GM21367 (cell line): Measurements from ENCODE around the gene PFKFB1.

Experiments
- ATAC-seq: cut with Tn5 transposase; IDR thresholded peaks from one replicate; pipeline ENCODE4 v1.9.1; 2021; ENCODE audit not compliant: unreplicated experiment

The PFKFB1 gene

DNA sequence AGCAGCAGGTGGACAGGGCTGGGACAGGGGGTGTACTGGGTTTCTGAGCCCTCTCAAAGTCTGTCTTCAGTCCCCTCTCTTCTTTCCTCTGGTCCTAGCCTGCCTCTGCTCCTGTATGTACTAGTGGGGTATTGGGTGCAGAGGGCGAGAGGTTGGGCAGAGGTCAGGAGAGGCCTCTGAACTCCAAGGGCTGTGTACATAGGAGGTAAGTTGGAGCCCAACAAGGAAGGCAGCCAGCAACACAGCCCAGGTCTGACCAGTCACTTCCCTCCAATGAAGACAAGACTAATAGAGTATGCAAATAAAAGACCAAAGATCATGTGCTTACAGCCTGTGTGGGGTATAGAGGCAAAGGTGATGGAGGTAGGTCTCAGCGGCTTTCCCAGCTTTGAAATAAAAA, at the start of gene PFKFB1:
Gene PFKFB1 (minus strand): TSS at position 90 of the 400 bp plus-strand sequence. CDS start 181 bp downstream, outside the sequence.
- ATAC-seq = no peak

DNA sequence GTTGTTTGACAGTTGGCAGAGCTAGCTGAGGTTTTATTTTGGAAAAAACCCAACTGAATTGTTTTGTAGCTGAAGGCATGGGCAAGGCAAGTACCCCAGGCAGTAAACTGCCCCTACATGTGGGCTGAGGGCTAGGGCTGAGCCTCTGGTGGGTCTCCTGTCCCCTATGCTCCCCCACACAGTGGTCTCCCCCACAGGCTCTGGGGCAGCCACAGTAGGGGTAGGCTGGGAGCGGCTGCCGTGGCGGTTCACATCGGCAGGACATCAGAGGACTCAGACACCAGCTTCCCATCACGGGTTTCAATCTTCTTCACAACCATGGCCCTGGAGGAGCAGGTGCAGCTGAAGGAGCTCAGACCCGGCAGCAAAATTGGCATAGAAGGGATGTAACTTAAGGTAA, 47.5 kb upstream of the PFKFB1 start:
- no peak for ATAC-seq

DNA sequence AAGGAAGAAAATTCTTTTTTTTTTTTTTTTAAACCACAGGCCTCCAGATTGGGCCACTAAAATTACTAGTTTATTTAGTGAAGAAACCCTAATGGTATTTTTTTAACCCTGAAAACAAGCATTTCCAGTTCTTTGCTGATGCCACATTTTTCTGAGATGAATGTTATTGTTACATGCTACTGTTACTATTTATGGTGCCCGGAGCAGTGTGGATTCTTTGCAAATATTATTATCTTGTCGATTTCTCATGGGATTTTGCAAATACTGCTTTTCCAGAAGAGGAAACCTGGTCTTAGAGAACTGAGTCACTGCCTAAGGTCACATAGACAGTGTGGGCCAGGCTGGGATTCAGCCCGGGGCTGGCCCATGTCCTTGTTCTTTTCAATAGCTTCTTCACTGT, 45.5 kb upstream of the PFKFB1 start:
- ATAC-seq = no peak

DNA sequence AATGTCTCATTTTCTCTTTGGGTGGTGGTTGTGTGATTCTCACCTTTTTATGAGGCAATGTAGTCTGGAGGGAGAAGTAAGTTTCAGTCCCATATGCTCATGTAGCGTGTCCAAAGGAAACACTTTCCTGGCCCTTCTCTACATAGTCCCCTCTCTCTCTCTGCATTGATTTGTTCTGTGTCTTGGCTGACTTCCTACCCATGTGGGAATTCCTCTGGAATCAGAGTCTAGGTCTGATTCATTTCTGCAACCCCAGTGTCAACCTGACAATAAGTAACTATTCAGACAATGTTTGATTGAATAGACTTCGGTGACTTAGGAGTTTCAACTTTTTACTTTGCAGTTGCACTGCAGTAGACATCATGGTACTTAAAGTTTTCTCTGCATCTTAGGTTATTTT, 39.4 kb upstream of the PFKFB1 start:
- ATAC-seq = no peak

DNA sequence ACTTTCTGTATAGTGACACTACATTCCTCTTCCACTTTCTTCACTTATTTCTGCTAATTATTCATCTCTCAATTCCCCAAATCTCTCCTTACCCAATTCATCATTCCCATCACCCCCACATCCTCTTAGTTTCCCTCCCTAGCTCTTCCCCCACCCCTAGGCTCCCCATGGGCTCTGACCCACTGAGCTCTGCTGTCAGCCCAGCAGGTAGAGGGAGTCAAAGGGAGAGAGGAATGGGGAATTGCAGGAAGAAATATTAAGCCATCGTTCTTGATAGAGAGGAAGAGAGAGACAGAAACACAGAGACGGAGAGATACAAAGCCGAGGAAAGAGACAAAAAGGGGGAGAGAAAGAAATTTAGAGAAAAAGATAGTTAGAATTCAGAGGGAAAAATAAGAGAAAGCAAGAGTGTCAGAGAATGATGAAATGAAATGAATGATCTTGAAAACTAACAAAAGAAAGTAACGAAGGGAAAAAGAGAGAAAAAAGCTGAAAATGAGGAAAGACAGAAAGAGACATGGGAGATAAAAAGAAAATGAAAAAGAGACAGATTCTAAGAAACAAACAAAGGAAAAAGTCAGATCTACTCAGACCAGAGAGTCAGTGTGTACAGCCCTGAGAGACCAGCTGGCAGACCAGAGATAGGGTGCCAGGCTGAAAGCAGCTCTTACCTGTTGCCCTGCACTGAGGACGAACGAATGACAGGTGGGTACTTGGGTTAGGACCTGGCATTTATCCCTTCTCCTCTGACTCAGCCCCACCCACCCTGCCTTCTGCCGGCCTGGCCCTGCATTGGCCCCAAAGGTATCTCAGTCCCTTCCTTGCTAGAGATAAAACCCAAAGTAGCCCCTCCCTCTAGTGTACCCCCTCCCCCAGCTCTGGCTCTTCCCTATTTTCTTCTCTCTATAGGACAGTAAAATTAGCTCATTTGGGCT, 36.5 kb upstream of the PFKFB1 start, which contains the start of gene ALAS2:
Gene ALAS2 (minus strand): TSS at position 707 of the 935 bp plus-strand sequence. CDS start 4,977 bp downstream, outside the sequence.
- no peak for ATAC-seq

DNA sequence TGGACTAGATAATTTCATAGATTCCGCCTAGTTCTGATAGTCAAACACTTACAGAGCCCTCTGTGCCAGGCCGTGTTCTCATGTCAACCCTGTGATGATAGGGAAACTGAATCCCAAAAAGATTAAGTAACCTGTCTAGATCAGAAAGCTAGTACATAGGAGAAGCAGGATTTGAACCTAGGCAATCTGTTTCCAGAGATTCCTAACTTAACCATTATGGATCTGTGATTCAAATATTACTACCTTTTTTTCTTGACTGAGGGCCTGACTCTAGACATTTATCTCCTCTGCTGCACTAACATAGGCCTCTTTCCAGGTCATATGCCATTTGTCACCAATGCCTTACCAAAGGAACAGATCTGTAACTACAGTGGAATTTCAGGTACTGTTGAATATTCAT, 35.3 kb upstream of the PFKFB1 start:
- ATAC-seq = no peak

DNA sequence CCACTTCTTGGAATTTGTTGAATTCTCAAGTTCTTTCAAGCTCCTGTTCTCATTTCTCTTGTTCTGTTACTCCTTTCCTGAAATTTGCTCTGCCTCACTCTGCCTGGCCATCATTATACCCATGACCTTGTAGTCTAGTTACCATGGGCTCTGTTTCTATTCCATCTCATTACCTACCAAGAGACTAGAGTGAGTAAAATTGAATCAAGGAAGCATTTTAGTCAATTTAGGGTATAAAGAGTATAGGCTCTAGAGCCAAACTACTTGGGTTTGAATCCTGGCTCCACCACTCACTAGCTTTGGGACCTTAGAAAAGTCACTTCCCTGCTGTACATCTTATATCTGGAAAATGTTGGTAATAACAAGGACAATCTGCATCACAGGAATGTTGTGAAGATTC, 34.6 kb upstream of the PFKFB1 start:
- ATAC-seq = no peak

DNA sequence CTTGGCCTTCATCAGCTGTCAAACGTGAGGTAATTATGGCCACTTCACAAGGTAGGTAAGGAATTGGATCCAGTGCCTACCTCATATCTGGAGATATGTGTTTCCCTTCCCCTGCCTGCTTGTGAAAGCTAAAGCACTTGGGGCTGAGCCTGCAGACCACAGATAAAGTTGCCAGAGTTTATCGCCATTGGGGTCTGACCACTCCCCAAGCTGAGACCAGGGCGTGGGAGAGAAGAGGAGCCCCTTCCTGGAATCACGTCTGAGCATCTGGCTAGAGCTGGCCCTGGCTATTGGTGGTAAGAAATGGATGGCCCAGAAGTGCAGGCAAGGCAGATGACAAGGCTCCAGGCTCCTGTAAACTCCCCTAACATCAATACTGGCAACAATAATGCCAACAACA, 34.1 kb upstream of the PFKFB1 start:
- ATAC-seq = no peak

DNA sequence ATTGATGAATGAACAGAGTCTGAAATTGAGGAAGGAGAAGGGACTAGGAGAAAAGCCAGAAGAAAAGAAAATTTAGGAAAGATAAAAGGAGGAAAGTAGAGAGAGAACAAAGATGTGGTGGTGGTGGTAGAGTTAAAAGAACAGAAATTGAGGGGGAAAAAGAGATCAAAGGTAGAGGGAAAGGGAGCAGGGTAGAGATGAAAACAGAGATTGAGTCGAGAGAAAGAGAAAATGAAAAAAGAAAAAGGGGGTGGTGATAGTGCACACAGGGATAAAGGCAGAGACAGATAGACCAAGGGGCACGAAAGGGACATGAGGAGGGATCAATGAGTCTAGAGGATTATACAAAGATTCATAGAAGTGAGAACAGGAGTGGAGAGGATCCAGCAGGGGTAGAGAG, 32.9 kb upstream of the PFKFB1 start:
- no peak for ATAC-seq

DNA sequence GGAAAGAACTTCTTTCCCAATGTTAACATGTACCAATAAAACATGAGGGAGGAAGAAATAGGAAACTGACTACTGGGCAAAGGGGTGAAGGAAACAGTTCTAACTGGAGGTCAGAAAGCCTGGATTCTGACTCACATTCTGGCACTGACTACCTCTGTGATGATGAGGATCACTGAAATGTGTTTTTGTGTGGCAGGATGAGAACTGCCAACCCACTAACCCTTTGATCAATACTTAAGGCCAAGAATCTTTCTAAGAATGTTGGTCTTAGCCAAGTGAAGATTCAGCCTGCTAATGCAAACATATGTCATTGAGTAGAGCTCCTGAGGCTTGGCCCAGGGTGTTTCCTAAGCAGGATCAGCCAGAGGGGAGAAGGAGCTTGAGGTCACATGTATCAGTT, 32.2 kb upstream of the PFKFB1 start:
- ATAC-seq = no peak

DNA sequence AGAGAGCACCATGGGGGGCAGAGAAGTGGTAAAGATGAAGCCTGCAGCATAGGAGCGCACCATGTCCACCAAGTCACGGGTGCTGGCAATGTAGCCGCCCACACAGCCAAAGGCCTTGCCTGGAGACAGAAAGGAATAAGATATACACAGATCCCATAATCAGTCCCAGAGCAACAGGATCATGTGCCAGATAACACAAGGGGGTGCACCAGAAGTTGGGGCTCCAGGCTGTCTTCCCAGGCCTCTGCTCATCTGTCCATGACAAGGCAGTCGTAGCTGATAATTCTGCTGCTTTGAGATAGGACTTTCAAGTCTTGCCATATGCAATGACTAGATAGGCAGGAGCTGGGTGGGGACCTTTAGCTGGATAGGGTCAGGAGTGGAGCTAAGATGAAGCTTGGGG, 20.9 kb upstream of the PFKFB1 start:
- no peak for ATAC-seq

DNA sequence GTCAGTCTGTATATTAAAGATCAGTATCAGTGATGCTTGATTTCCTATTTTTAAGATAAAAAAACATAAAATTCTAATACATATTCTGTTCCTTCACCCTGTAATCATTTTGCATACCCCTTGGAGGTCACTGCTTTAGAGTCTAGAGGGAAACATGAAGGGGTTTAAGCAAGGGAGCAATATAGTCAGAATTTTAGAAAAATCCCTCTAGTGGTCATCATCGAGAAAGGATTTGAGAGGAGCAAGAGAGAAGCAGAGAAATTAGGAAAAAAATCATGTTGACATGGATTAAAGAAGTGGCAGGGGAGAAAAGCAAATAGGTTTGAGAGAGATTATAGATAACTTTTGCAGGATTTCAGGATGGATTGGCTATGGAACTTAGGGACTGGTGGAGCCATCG, 17.3 kb upstream of the PFKFB1 start:
- no peak for ATAC-seq

DNA sequence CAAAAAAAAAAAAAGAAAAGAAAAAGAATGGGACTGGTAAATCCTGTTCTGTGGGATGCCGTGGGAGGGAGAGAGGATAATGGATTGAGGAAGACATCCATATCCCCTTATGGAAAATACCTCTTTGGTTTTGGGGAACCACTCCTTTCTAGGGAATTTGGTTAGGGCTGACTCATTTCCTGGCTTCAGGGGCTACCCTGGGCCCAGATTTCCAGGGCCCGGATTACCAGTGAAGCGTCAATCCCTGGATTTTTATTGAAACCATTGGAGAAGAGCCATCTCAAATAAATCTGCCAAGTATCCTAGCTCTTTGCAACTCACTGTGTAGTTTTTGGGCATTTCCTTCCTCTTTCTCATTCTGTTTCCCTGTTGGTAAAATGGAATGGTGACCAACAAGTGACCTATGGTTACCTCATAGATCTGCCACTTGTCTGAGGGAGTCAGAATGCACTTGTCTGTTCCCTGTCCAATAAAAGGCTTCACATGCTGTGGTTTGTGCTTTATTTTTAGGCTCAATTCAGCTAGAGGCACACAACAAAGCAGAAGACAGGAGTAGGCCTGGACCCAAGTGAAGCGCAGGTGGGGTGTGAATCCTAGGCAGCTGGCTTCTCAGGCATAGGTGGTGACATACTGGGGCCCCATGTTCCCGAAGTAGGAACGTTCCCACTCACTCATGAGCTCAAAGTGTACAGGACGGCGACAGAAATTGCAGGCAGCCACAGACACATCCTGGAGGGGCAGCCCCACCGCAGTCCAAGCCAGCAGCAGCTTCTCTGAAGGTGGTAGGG, 14.8 kb upstream of the PFKFB1 start:
- ATAC-seq = no peak

DNA sequence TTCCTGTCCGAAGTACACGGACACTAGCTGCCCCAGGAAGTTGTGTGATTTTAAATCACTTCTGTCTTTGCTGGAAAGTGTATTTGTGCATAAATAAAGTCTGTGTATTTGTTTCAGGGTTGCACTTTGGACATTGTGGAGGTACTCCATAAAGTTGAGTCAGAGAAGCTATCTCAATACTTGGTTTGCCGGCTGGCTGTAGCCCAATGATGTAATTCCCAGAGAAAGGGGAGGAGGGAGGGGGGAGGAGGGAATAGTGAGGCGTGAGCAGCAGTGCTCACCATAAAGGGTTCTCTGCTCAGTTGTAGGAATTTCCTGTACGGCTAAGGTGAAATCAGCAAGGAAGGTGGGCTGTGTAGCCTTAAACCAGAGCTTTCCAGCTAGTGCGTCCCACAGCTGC, 13.7 kb upstream of the PFKFB1 start:
- no peak for ATAC-seq

DNA sequence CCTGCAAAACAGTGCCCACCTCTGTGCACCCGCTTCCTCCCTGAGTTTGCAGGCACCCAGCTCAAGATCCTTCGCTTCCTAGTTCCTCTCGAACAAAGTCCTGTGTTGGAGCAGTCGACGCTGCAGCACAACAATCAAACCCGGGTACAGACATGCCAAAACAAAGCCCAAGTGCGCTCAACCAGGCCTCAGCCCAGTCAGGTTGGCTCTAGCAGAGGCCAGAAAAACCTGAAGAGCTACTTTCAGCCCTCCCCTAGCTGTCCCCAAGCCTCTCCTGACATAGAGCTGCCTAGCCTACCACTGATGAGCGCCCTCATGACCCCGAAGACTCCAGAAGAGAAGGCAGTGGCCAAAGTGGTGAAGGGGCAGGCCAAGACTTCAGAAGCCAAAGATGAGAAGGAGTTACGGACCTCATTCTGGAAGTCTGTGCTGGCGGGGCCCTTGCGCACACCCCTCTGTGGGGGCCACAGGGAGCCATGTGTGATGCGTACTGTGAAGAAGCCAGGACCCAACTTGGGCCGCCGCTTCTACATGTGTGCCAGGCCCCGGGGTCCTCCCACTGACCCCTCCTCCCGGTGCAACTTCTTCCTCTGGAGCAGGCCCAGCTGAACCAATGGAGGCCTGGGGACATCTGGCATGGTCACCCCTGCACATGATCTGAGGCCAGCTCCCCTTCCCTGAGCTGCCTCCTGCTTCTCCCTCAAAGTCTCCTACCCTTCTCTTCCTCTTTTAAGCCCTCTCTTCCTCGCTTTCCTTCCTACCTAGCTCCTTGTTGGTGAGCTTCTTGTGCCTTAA, 13.0 kb upstream of the PFKFB1 start:
- no peak for ATAC-seq

DNA sequence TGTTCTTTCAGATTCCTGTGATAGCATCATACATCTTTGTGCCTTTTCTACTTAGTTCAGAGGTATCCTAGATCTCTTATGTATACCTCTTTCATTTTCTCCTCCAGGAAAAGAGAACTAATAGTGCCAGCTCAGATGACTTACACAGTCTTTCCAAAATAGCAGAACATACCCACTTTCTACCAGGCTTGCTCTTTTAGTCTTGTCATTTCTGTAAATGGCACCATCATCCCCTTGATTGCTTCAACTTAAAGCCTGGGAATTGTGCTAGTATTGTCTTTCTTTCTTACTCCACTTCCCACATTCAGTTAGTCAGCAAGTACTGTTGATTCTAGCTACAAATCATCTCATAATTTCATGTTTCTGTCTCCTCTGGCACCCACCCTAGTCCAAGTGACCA, 11.3 kb upstream of the PFKFB1 start:
- ATAC-seq = no peak

DNA sequence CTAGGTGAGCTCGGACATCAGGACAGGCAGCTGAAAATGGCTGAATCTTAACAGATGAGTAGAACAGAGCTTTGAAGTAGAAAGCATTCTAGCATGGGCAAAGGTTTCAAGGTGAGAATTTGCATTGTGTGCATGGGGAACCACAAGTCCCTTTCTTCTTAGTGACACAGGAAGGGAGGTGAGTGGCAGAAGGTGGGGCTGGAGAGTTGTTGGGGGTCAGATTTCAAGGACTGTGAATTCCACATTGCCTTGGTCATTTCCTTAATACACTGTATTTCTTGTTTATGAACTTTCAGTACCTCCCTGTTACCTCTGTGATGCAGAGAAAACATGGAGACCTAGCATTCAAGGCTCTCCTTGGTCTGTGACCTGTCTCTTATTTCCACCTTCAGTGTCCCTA, 10.2 kb upstream of the PFKFB1 start:
- no peak for ATAC-seq

DNA sequence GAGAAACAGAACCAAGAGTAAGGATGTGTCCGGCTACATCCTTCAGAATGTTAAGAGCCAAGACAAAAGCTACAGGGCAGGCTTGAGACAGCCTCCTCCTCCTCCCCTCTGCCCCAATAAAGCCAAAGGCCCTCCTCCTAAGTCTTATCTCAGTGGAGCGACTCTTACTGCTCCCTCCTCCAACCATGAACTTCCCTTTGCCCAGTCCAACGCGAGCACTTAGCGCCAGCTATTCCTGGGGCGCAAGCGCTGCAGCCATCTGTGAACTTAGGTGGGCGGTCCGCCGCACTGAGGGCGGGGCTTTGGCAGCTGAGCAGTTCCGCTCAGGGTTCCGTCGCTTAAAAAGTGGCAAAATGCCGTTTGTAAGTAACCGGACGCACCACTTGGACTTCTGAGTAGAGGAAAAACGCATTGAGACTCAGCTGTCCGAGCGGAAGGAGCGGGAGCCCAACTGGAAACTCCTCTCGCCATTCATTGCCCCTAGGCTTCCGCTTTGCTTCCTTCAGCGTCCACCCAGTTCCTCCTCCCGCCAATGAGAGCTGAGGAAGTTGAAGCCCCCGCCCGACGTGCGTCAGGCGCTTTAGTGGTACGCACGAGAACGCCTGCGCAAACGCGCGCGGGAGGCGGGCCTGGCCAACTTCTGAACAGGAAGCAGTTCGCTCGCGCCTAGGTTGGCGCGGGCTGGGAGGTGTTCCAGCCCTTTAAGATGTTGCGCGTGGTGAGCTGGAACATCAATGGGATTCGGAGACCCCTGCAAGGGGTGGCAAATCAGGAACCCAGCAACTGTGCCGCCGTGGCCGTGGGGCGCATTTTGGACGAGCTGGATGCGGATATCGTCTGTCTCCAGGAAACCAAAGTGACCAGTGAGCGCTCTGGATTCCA, 6.0 kb upstream of the PFKFB1 start, which contains the start of gene APEX2:
Gene APEX2 (plus strand): TSS at position 647 of the 882 bp plus-strand sequence. CDS start 60 bp downstream, at position 707.
- peak; percentile 90 for ATAC-seq

DNA sequence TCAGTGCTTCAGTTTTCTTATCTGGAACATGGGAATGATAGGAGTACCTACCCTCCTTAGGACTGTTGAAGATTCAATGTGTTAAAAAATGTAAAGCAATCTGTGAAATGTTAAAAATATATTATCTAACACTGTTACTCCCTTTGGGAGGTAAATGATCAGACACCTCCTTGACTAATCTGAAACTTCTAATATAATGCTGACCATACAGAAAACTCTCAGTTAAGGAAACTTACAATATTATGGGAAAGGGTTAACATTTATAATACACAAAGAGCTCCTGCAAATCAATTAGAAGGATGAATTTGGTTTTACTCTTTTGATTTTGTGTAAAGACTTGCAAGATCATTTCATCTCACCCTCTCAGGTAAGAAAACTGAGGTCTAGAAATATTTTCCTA, 1.6 kb upstream of the PFKFB1 start:
- no peak for ATAC-seq
